HL-60/S4 (cell line): Measurements from ENCODE around the gene TCEA3.
"Not testable (repeated sequence)": the region's sequence is repeated elsewhere in the genome, so short reads cannot be mapped to it uniquely, and the experiment has no call there.

Source experiments
- in situ Hi-C: fragments of 300-500 bp; cut with MboI; formaldehyde crosslinking; loops from 2 replicates; pipeline ENCODE4 v1.14.3; 2022; ENCODE audit warnings: low sequenced_read_pairs

Gene TCEA3

GRCh38 chr1:23395154-23395724 is 29.3 kb downstream of the TCEA3 start:
- in situ Hi-C loops = no loop called here

GRCh38 chr1:23394684-23395083 is 29.9 kb downstream of the TCEA3 start:
- in situ Hi-C loops = no loop called here

GRCh38 chr1:23394181-23394580 is 30.4 kb downstream of the TCEA3 start:
- in situ Hi-C loops = no loop called here

GRCh38 chr1:23393706-23394105 is 30.8 kb downstream of the TCEA3 start:
- in situ Hi-C loops = no loop called here

- in situ Hi-C loops = no loop called here
Observed at GRCh38 chr1:23392125-23392855, 32.3 kb downstream of the TCEA3 start.

- in situ Hi-C loops = no loop called here
Observed at GRCh38 chr1:23389837-23390321, 34.7 kb downstream of the TCEA3 start.

- in situ Hi-C loops = no loop called here
Observed at GRCh38 chr1:23387494-23387893, 37.1 kb downstream of the TCEA3 start.

GRCh38 chr1:23385119-23385621 is 39.4 kb downstream of the TCEA3 start:
- in situ Hi-C loops = no loop called here

GRCh38 chr1:23384312-23385058 is 40.1 kb downstream of the TCEA3 start:
- in situ Hi-C loops = no loop called here

GRCh38 chr1:23383577-23384311 is 40.8 kb downstream of the TCEA3 start:
- in situ Hi-C loops = no loop called here

- in situ Hi-C loops = no loop called here
Observed at GRCh38 chr1:23381233-23381885, 43.2 kb downstream of the TCEA3 start.

GRCh38 chr1:23380719-23381118 is 43.8 kb downstream of the TCEA3 start:
- in situ Hi-C loops = no loop called here

- in situ Hi-C loops = not testable (repeated sequence)
Observed at GRCh38 chr1:23380236-23380635, 44.3 kb downstream of the TCEA3 start.

- in situ Hi-C loops = no loop called here
Observed at GRCh38 chr1:23376890-23377811, 47.4 kb downstream of the TCEA3 start.

- in situ Hi-C loops = not testable (repeated sequence)
Observed at GRCh38 chr1:23374079-23374735, 50.3 kb downstream of the TCEA3 start.

GRCh38 chr1:23371987-23372880 is 52.3 kb downstream of the TCEA3 start:
- in situ Hi-C loops = no loop called here

GRCh38 chr1:23370709-23371584 is 53.6 kb downstream of the TCEA3 start:
- in situ Hi-C loops = no loop called here
